H9 (cell line): ENCODE measurements around the gene C16orf95. TPM values are rescaled to one million over a fixed set of nuclear protein-coding genes. Genes with fewer than 3 reads are reported as not detected.
A peak's percentile ranks its signal among the peaks of the same experiment; 100 is the strongest.

Experiments
- DNase-seq: peaks from one replicate; pipeline ENCODE4 v3.0.0-alpha.2; 2017
- H2AFZ ChIP-seq: one replicate; pipeline ENCODE4 v1.6.1; 2013; ENCODE audit warnings: mild to moderate bottlenecking, low read length, control low read depth, moderate library complexity
- H2AK5ac ChIP-seq: 2 replicates; pipeline ENCODE4 v1.6.1; 2013; ENCODE audit warnings: low read length, control low read depth, mixed read lengths; ENCODE audit not compliant: insufficient read length
- H2BK120ac ChIP-seq: one replicate; pipeline ENCODE4 v1.6.1; 2013; ENCODE audit warnings: low read depth, mild to moderate bottlenecking, low read length, control low read depth, inconsistent platforms; ENCODE audit not compliant: poor library complexity, severe bottlenecking
- H2BK12ac ChIP-seq: 2 replicates; pipeline ENCODE4 v1.6.1; 2013; ENCODE audit warnings: low read length, control low read depth, mixed read lengths, low read depth; ENCODE audit not compliant: insufficient read length
- H2BK15ac ChIP-seq: 2 replicates; pipeline ENCODE4 v1.6.1; 2013; ENCODE audit warnings: low read depth, low read length, control low read depth
- H2BK20ac ChIP-seq: one replicate; pipeline ENCODE4 v1.6.1; 2013; ENCODE audit warnings: low read depth, mild to moderate bottlenecking, low read length, control low read depth, inconsistent platforms; ENCODE audit not compliant: poor library complexity, severe bottlenecking
- H2BK5ac ChIP-seq: 2 replicates; pipeline ENCODE4 v1.6.1; 2013; ENCODE audit warnings: low read length, control low read depth, mixed read lengths; ENCODE audit not compliant: insufficient read length
- H3K14ac ChIP-seq: 2 replicates; pipeline ENCODE4 v1.6.1; 2013; ENCODE audit warnings: low read length, control low read depth; ENCODE audit not compliant: insufficient read depth
- H3K18ac ChIP-seq: 2 replicates; pipeline ENCODE4 v1.6.1; 2013; ENCODE audit warnings: low read depth, mild to moderate bottlenecking, mixed read lengths, low read length, control low read depth; ENCODE audit not compliant: insufficient read length
- H3K23ac ChIP-seq: 2 replicates; pipeline ENCODE4 v1.6.1; 2013; ENCODE audit warnings: low read length, control low read depth, mixed read lengths, low read depth; ENCODE audit not compliant: insufficient read length
- H3K23me2 ChIP-seq: 2 replicates; pipeline ENCODE4 v1.6.1; 2013; ENCODE audit warnings: low read depth, mild to moderate bottlenecking, mixed read lengths, low read length, control low read depth; ENCODE audit not compliant: insufficient read length, poor library complexity, severe bottlenecking
- H3K27ac ChIP-seq: 2 replicates; pipeline ENCODE4 v1.5.1; 2013; ENCODE audit warnings: low read length, control low read depth, mixed read lengths, low read depth; ENCODE audit not compliant: insufficient read length
- H3K27me3 ChIP-seq: 2 replicates; pipeline ENCODE4 v1.6.1; 2013; ENCODE audit warnings: low read length, control low read depth, inconsistent platforms; ENCODE audit not compliant: insufficient read depth
- H3K4ac ChIP-seq: 2 replicates; pipeline ENCODE4 v1.6.1; 2013; ENCODE audit warnings: low read depth, mild to moderate bottlenecking, control low read depth, inconsistent platforms, low read length, moderate library complexity
- H3K4me1 ChIP-seq: 2 replicates; pipeline ENCODE4 v1.6.1; 2013; ENCODE audit warnings: low read length, control low read depth, inconsistent platforms; ENCODE audit not compliant: insufficient read depth
- H3K4me2 ChIP-seq: 2 replicates; pipeline ENCODE4 v1.6.1; 2013; ENCODE audit warnings: low read length, control low read depth, mixed read lengths; ENCODE audit not compliant: insufficient read length, insufficient read depth
- H3K56ac ChIP-seq: 2 replicates; pipeline ENCODE4 v1.6.1; 2013; ENCODE audit warnings: low read depth, mild to moderate bottlenecking, mixed read lengths, low read length, control low read depth; ENCODE audit not compliant: insufficient read length
- H3K79me1 ChIP-seq: 2 replicates; pipeline ENCODE4 v1.6.1; 2013; ENCODE audit warnings: low read depth, mild to moderate bottlenecking, moderate library complexity, low read length, control low read depth, inconsistent platforms; ENCODE audit not compliant: insufficient read depth, poor library complexity, severe bottlenecking
- H3K79me2 ChIP-seq: 2 replicates; pipeline ENCODE4 v1.6.1; 2013; ENCODE audit warnings: low read length, control low read depth, inconsistent platforms; ENCODE audit not compliant: insufficient read depth
- H3K9ac ChIP-seq: 2 replicates; pipeline ENCODE4 v1.6.1; 2013; ENCODE audit warnings: low read length, control low read depth, mixed read lengths; ENCODE audit not compliant: insufficient read length; ENCODE audit errors: extremely low read depth
- H3K9me3 ChIP-seq: one replicate; pipeline ENCODE4 v1.6.1; 2013; ENCODE audit warnings: low read depth, low read length, inconsistent platforms; ENCODE audit not compliant: control insufficient read depth
- H3T11ph ChIP-seq: one replicate; pipeline ENCODE4 v1.6.1; 2013; ENCODE audit warnings: mild to moderate bottlenecking, low read length, control low read depth, inconsistent platforms
- H4K20me1 ChIP-seq: one replicate; pipeline ENCODE4 v1.6.1; 2013; ENCODE audit not compliant: control insufficient read depth, insufficient read length, insufficient read depth
- H4K5ac ChIP-seq: 2 replicates; pipeline ENCODE4 v1.6.1; 2013; ENCODE audit warnings: low read depth, mild to moderate bottlenecking, mixed read lengths, low read length, control low read depth; ENCODE audit not compliant: insufficient read length
- H4K8ac ChIP-seq: replicated peaks from 2 replicates; pipeline ENCODE4 v1.6.1; 2013; ENCODE audit warnings: low read length, control low read depth, mixed read lengths, low read depth; ENCODE audit not compliant: insufficient read length
- H4K91ac ChIP-seq: 2 replicates; pipeline ENCODE4 v1.6.1; 2013; ENCODE audit warnings: low read depth, mild to moderate bottlenecking, moderate library complexity, mixed read lengths, low read length, control low read depth; ENCODE audit not compliant: insufficient read length
- H3K27ac Mint-ChIP-seq, 3 experiments: 2 replicates in 2 of 3; 3 replicates in 1 of 3; pipeline ENCODE4 v1.8.0; 2020 to 2021; ENCODE audit warnings: mixed read lengths in 3 of 3, mild to moderate bottlenecking in 1 of 3, moderate library complexity in 1 of 3
- H3K27me3 Mint-ChIP-seq: 2 replicates; pipeline ENCODE4 v1.8.0; 2021; ENCODE audit warnings: low read depth, mild to moderate bottlenecking, moderate library complexity, mixed read lengths
- H3K36me3 Mint-ChIP-seq, 3 experiments: 2 replicates in 2 of 3; 3 replicates in 1 of 3; pipeline ENCODE4 v1.8.0; 2020 to 2021; ENCODE audit warnings: low read depth in 3 of 3, mixed read lengths in 3 of 3; ENCODE audit not compliant: insufficient read depth in 1 of 3
- H3K4me1 Mint-ChIP-seq, 2 experiments: 2 replicates each; pipeline ENCODE4 v1.8.0; 2020; ENCODE audit warnings: mixed read lengths in 2 of 2
- H3K4me3 Mint-ChIP-seq, 2 experiments: 2 replicates in 1 of 2; 3 replicates in 1 of 2; pipeline ENCODE4 v1.8.0; 2020 to 2021; ENCODE audit warnings: mild to moderate bottlenecking in 2 of 2, mixed read lengths in 2 of 2, moderate library complexity in 1 of 2
- H3K9me3 Mint-ChIP-seq, 2 experiments: 2 replicates in 1 of 2; 3 replicates in 1 of 2; pipeline ENCODE4 v1.8.0; 2020; ENCODE audit warnings: mild to moderate bottlenecking in 2 of 2, mixed read lengths in 2 of 2, moderate library complexity in 1 of 2
- CTCF ChIP-seq: fragments of 200-600 bp; sonication (generic); conservative IDR thresholded peaks from 3 replicates; pipeline ENCODE4 v1.8.0; 2021; ENCODE audit warnings: antibody characterized with exemption, mild to moderate bottlenecking
- total RNA-seq: library from RNA; stranded (reverse); gene quantifications from 2 replicates; pipeline ENCODE4 v1.2.1, GENCODE V29; 2021

C16orf95 gene
- total RNA-seq, 1 experiment from 2014 or later: 5.6 TPM

GRCh38 chr16:87319011-87319410, 1.8 kb upstream of the C16orf95 start:
- H3K4me1 Mint-ChIP-seq: peaks cover 7% of the 10 kb centered on the region in 2 experiments
- Histone ChIP-seq H2BK20ac (no peak overlapping the region), H4K8ac (no peak overlapping the region), H3K14ac (no peak overlapping the region), H2AK5ac (no peak overlapping the region), H3K27me3 (no peaks in the 10 kb centered on the region), H3K4me1 (no peaks in the 10 kb centered on the region), H3K9me3 (no peaks in the 10 kb centered on the region), H3K23me2 (peaks cover 11% of the 10 kb centered on the region), H4K5ac (no peak overlapping the region), H3K27ac (no peak overlapping the region), H4K91ac (no peak overlapping the region), H3K4me2 (no peak overlapping the region), H3K9ac (no peak overlapping the region), H3K79me1 (no peaks in the 10 kb centered on the region), H2BK12ac (no peak overlapping the region), H2BK15ac (no peak overlapping the region), H3K79me2 (peaks cover 7% of the 10 kb centered on the region; the same call in 1 of the 2 replicates), H2BK5ac (no peak overlapping the region), H3K23ac (no peak overlapping the region), H4K20me1 (no peaks in the 10 kb centered on the region), H3K4ac (no peak overlapping the region), H2BK120ac (no peak overlapping the region), H3K56ac (no peak overlapping the region), H3K18ac (no peak overlapping the region), H2AFZ (no peak overlapping the region), H3T11ph (no peak overlapping the region)
- no peak for DNase-seq
- H3K36me3 Mint-ChIP-seq: peaks cover 0 to 10% (median 3%) of the 10 kb centered on the region in 3 experiments; a peak in 2 of 7 replicates
- H3K4me3 Mint-ChIP-seq: peak overlapping the region; percentile 89 to 96; a peak in 3 of 5 replicates
- no peaks in the 10 kb centered on the region for H3K9me3 Mint-ChIP-seq
- H3K27ac Mint-ChIP-seq: no peak overlapping the region
- TF ChIP-seq CTCF: no peak
- no peaks in the 10 kb centered on the region for H3K27me3 Mint-ChIP-seq
